WERI-Rb-1 (cell line): Measurements from ENCODE around the gene LGR4.
"Not testable (repeated sequence)": the region's sequence is repeated elsewhere in the genome, so short reads cannot be mapped to it uniquely, and the experiment has no call there.

Source experiments
- DNase-seq: peaks from one replicate; pipeline ENCODE4 v3.0.0-alpha.2; 2020
- H3K27ac ChIP-seq: fragments of 250-450 bp; sonication (Bioruptor Pico); 2 replicates; pipeline ENCODE4 v1.5.1; 2020; ENCODE audit warnings: mild to moderate bottlenecking, moderate library complexity
- H3K27me3 ChIP-seq: fragments of 250-450 bp; sonication (Bioruptor Pico); 2 replicates; pipeline ENCODE4 v1.5.1; 2021; ENCODE audit warnings: mild to moderate bottlenecking, low read depth, moderate library complexity; ENCODE audit not compliant: insufficient read depth, severe bottlenecking
- H3K36me3 ChIP-seq: fragments of 250-450 bp; sonication (Bioruptor Pico); 2 replicates; pipeline ENCODE4 v1.5.1; 2020; ENCODE audit warnings: mild to moderate bottlenecking, moderate library complexity
- H3K4me3 ChIP-seq: 2 replicates; pipeline ENCODE4 v1.5.1; 2011; ENCODE audit warnings: low read depth, mild to moderate bottlenecking, control low read depth, low read length
- H3K9me3 ChIP-seq: fragments of 250-450 bp; sonication (Bioruptor Pico); 2 replicates; pipeline ENCODE4 v1.5.1; 2021; ENCODE audit warnings: mild to moderate bottlenecking, moderate library complexity; ENCODE audit not compliant: severe bottlenecking
- TF ChIP-seq, protein P1 (sequence below): IDR thresholded peaks from 2 replicates; pipeline ENCODE4 v1.5.1; 2011; ENCODE audit warnings: low read depth, mild to moderate bottlenecking, control low read depth, inconsistent platforms, low read length

LGR4 gene

GRCh38 chr11:27455667-27456066 lies 16.9 kb downstream of the LGR4 start:
- no peak for DNase-seq

DNA sequence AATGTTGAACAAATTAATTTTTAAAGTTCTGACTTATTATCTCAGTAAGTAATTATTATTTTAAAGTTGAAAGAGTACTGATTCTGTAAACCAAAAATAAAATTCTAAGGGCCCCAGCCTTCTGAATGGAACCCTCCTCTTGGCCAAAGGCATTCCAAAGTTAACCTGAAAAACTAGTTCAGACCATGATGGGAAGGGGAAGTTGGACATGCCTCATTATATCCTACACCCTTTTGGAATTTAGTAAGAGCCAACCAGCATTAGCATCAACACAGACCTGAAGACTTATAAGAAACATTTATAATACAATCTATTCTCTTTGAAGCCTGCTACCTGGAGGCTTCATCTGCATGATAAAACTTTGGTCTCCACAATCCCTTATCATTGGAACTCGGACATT lies 18.9 kb downstream of the LGR4 start:
- TF ChIP-seq, protein P1, sequence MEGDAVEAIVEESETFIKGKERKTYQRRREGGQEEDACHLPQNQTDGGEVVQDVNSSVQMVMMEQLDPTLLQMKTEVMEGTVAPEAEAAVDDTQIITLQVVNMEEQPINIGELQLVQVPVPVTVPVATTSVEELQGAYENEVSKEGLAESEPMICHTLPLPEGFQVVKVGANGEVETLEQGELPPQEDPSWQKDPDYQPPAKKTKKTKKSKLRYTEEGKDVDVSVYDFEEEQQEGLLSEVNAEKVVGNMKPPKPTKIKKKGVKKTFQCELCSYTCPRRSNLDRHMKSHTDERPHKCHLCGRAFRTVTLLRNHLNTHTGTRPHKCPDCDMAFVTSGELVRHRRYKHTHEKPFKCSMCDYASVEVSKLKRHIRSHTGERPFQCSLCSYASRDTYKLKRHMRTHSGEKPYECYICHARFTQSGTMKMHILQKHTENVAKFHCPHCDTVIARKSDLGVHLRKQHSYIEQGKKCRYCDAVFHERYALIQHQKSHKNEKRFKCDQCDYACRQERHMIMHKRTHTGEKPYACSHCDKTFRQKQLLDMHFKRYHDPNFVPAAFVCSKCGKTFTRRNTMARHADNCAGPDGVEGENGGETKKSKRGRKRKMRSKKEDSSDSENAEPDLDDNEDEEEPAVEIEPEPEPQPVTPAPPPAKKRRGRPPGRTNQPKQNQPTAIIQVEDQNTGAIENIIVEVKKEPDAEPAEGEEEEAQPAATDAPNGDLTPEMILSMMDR: no peak

More at GRCh38 chr11:27455667-27456066, 16.9 kb downstream of the LGR4 start:
- Histone ChIP-seq H3K4me3 (no peak overlapping the region), H3K9me3 (no peaks in the 10 kb centered on the region), H3K36me3 (no peaks in the 10 kb centered on the region), H3K27ac (no peak overlapping the region), H3K27me3 (no peaks in the 10 kb centered on the region)
- TF ChIP-seq, protein P1: no peak

GRCh38 chr11:27452147-27452546 lies 20.4 kb downstream of the LGR4 start:
- no peak overlapping the region for H3K4me3 ChIP-seq
- H3K27ac ChIP-seq: no peak overlapping the region
- H3K36me3 ChIP-seq: no peaks in the 10 kb centered on the region

More for the DNA sequence above, 18.9 kb downstream of the LGR4 start:
- Histone ChIP-seq H3K27ac (no peak overlapping the region), H3K9me3 (no peaks in the 10 kb centered on the region), H3K4me3 (no peak overlapping the region), H3K36me3 (no peaks in the 10 kb centered on the region), H3K27me3 (no peaks in the 10 kb centered on the region)
- DNase-seq: no peak

GRCh38 chr11:27451244-27451965 lies 21.2 kb downstream of the LGR4 start:
- H3K9me3 ChIP-seq: no peaks in the 10 kb centered on the region
- TF ChIP-seq, protein P1: no peak
- H3K36me3 ChIP-seq: no peaks in the 10 kb centered on the region
- H3K27ac ChIP-seq: no peak overlapping the region
- DNase-seq: no peak
- H3K4me3 ChIP-seq: no peak overlapping the region
- no peaks in the 10 kb centered on the region for H3K27me3 ChIP-seq

More at GRCh38 chr11:27452147-27452546, 20.4 kb downstream of the LGR4 start:
- H3K27me3 ChIP-seq: no peaks in the 10 kb centered on the region
- TF ChIP-seq, protein P1: no peak
- H3K9me3 ChIP-seq: no peaks in the 10 kb centered on the region
- no peak for DNase-seq

DNA sequence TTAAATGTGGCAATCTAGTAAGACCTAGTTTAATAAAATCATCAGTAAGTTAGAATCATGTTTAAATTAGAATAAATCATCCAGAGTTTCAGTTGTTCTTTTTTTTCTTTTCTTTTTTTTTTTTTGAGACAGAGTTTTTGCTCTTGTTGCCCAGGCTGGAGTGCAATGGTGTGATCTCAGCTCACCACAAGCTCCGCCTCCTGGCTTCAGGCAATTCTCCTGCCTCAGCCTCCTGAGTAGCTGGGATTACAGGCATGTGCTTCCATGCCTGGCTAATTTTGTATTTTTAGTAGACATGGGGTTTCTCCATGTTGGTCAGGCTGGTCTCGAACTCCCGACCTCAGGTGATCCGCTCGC lies 24.4 kb downstream of the LGR4 start:
- H3K27ac ChIP-seq, DNase-seq: not testable (repeated sequence)

GRCh38 chr11:27447288-27448183 lies 25.1 kb downstream of the LGR4 start:
- no peak overlapping the region for H3K4me3 ChIP-seq
- TF ChIP-seq, protein P1: no peak
- H3K27me3 ChIP-seq: no peaks in the 10 kb centered on the region
- no peak overlapping the region for H3K27ac ChIP-seq
- H3K9me3 ChIP-seq: no peaks in the 10 kb centered on the region
- no peak for DNase-seq
- H3K36me3 ChIP-seq: no peaks in the 10 kb centered on the region

More for the DNA sequence above, 24.4 kb downstream of the LGR4 start:
- not testable (repeated sequence) for H3K36me3 ChIP-seq, H3K27me3 ChIP-seq, H3K4me3 ChIP-seq, H3K9me3 ChIP-seq
